GM19463 (cell line): Measurements from ENCODE around the gene PEX5.

Experiments used
- ATAC-seq: cut with Tn5 transposase; IDR thresholded peaks from one replicate; pipeline ENCODE4 v1.9.1; 2021; ENCODE audit warnings: mild to moderate bottlenecking, moderate library complexity; ENCODE audit not compliant: unreplicated experiment

Gene PEX5

GRCh38 chr12:7189398-7190267 lies at the start of gene PEX5:
PEX5 (plus strand) TSS chr12:7189686; CDS start chr12:7190378, 692 bp downstream.
- ATAC-seq, result peak; percentile 95

- no peak for ATAC-seq
Observed at GRCh38 chr12:7141351-7142005, 48.0 kb upstream of the PEX5 start.

- ATAC-seq, result no peak
Observed at GRCh38 chr12:7142056-7142644, 47.3 kb upstream of the PEX5 start.

- no peak for ATAC-seq
Observed at GRCh38 chr12:7142809-7143465, 46.5 kb upstream of the PEX5 start.

GRCh38 chr12:7143564-7143963 lies 45.9 kb upstream of the PEX5 start:
- ATAC-seq, result no peak

- no peak for ATAC-seq
Observed at GRCh38 chr12:7144414-7145120, 44.9 kb upstream of the PEX5 start.

- ATAC-seq, result no peak
Observed at GRCh38 chr12:7145671-7146070, 43.8 kb upstream of the PEX5 start.

GRCh38 chr12:7146228-7146627 lies 43.3 kb upstream of the PEX5 start:
- no peak for ATAC-seq

GRCh38 chr12:7146906-7147305 lies 42.6 kb upstream of the PEX5 start:
- no peak for ATAC-seq

GRCh38 chr12:7150356-7150755 lies 39.1 kb upstream of the PEX5 start:
- ATAC-seq, result no peak

- no peak for ATAC-seq
Observed at GRCh38 chr12:7150841-7151240, 38.6 kb upstream of the PEX5 start.

- ATAC-seq, result no peak
Observed at GRCh38 chr12:7151532-7151931, 38.0 kb upstream of the PEX5 start.

- ATAC-seq, result no peak
Observed at GRCh38 chr12:7152818-7153217, 36.7 kb upstream of the PEX5 start.

GRCh38 chr12:7154042-7154441 lies 35.4 kb upstream of the PEX5 start:
- ATAC-seq, result no peak

GRCh38 chr12:7154901-7155470 lies 34.5 kb upstream of the PEX5 start:
- no peak for ATAC-seq

- no peak for ATAC-seq
Observed at GRCh38 chr12:7155471-7156034, 33.9 kb upstream of the PEX5 start.

GRCh38 chr12:7156259-7157197 lies 33.0 kb upstream of the PEX5 start:
- ATAC-seq, result no peak

- ATAC-seq, result no peak
Observed at GRCh38 chr12:7157391-7157790, 32.1 kb upstream of the PEX5 start.
